ENCODE data around the gene ADIRF.

DNA sequence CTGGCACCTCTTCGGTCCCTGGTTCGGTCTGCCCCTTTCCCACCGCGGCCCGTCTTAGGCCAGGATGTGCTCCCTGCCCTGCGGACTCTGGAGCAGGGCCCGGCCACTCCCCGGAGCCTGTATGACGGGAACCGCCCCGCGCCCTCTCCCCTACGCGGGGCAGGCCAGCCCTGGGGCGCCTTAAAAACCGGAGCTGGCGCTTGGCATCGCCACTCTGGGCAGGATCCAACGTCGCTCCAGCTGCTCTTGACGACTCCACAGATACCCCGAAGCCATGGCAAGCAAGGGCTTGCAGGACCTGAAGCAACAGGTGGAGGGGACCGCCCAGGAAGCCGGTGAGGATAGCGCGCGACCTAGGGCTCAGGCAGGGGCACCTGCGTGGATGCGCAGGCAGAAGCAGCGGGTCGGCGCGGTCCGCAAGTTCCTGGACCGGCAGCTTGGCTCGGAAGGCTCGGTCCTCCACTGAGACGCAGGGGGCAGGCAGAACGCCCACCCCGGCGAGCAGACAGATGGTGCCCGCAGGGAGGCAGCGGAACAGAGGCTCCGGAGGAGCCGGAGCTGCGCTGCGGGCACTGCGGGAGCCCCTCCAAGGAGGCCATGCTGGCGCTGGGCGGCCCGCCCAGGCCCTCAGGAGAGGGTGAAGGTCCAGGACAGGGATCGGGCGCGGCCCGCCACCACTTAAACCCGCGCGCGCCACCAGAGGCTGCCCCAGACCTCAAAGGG lies at the start of gene ADIRF:
- TF ChIP-seq, protein P1, sequence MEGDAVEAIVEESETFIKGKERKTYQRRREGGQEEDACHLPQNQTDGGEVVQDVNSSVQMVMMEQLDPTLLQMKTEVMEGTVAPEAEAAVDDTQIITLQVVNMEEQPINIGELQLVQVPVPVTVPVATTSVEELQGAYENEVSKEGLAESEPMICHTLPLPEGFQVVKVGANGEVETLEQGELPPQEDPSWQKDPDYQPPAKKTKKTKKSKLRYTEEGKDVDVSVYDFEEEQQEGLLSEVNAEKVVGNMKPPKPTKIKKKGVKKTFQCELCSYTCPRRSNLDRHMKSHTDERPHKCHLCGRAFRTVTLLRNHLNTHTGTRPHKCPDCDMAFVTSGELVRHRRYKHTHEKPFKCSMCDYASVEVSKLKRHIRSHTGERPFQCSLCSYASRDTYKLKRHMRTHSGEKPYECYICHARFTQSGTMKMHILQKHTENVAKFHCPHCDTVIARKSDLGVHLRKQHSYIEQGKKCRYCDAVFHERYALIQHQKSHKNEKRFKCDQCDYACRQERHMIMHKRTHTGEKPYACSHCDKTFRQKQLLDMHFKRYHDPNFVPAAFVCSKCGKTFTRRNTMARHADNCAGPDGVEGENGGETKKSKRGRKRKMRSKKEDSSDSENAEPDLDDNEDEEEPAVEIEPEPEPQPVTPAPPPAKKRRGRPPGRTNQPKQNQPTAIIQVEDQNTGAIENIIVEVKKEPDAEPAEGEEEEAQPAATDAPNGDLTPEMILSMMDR (IDR thresholded peaks at IDR 0.05), result no peak
- TF ChIP-seq EZH2 (IDR thresholded peaks at IDR 0.05; ENCODE audit: borderline replicate concordance, insufficient read depth, low read depth, low read length, poor library complexity, severe bottlenecking), result no peak

All from B cell (primary cell).